ENCODE results near the gene RAVER1. TPM values are rescaled to one million over a fixed set of nuclear protein-coding genes. Genes with fewer than 3 reads are reported as not detected.

The RAVER1 gene
- total RNA-seq, 4 donors from 2014 or later: 22.2 to 34.2 (median 24.3) TPM

DNA sequence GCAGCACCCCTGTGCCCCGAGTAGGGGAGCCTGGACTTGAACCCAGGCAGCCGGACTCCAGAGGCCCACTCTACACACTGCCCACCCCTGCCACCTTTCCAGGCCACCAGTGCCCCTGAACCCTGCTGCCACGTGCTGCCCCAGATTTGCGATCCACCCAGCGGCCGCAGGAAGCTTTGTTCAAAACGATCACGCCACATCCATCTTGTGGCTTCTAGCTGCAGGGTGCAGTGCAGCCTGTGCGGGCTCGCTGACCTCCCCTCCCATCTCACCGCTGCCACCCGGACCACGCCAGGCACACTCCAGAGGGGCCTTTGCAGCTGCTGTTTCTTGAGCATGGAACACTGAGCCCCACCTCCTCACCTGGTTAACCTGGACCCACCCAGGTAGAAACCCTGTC lies 3.8 kb downstream of the RAVER1 start:
- TF ChIP-seq POLR2A (IDR thresholded peaks at IDR 0.05) (no peak), EP300 (IDR thresholded peaks at IDR 0.05) (no peak), CTCF (IDR thresholded peaks at IDR 0.05) (no peak)

GRCh38 chr19:10328558-10329429 lies 4.5 kb downstream of the RAVER1 start:
- no peak for TF ChIP-seq POLR2A (IDR thresholded peaks at IDR 0.05)
- TF ChIP-seq CTCF (IDR thresholded peaks at IDR 0.05): no peak
- TF ChIP-seq EP300 (IDR thresholded peaks at IDR 0.05): no peak
- no peak for DNase-seq (ENCODE audit: low spot score in 2 of 2)
- H3K27ac ChIP-seq: no peak overlapping the region
- no peaks in the 10 kb centered on the region for H3K27me3 ChIP-seq
- no peak overlapping the region for H3K4me3 ChIP-seq
- H3K36me3 ChIP-seq: peaks cover 3 to 71% (median 28%) of the 10 kb centered on the region in 3 donors
- WGBS, 2 donors: 91 to 93% methylated on average over 21 to 34 of the region's 41 CpGs
- H3K9me3 ChIP-seq: no peaks in the 10 kb centered on the region
- H3K4me1 ChIP-seq: peaks cover 0 to 17% (median 10%) of the 10 kb centered on the region in 4 donors

More for the DNA sequence above, 3.8 kb downstream of the RAVER1 start:
- WGBS, 2 donors: 92 to 97% methylated on average over 13 of the region's 13 CpGs
- no peaks in the 10 kb centered on the region for H3K27me3 ChIP-seq
- no peak overlapping the region for H3K4me3 ChIP-seq
- peaks cover 0 to 23% (median 13%) of the 10 kb centered on the region in 4 donors for H3K4me1 ChIP-seq
- H3K27ac ChIP-seq: no peak overlapping the region
- DNase-seq (ENCODE audit: low spot score in 2 of 2): no peak
- no peaks in the 10 kb centered on the region for H3K9me3 ChIP-seq
- H3K36me3 ChIP-seq: peaks cover 3 to 64% (median 28%) of the 10 kb centered on the region in 3 donors

GRCh38 chr19:10327793-10328192 lies 5.5 kb downstream of the RAVER1 start:
- Histone ChIP-seq H3K36me3 (peaks cover 3 to 81% (median 34%) of the 10 kb centered on the region in 3 donors), H3K4me3 (no peak overlapping the region)

DNA sequence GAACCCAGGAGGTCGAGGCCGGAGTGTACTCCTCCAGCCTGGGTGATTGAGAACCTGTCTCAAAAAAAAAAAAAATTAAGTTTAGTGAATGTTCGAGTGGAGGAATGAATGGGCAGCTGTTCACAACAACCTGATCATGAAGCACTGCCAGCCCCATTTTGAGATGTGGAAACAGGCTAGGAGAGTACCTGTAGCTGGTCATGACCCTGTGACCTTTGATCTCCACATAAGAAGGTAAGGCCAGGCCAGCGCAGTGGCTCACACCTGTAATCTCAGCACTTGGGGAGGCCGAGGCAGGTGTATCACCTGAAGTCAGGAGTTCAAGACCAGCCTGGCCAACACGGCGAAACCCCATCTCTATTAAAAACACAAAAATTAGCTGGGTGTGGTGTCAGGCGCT lies 7.6 kb downstream of the RAVER1 start:
- no peak overlapping the region for H3K4me3 ChIP-seq
- DNase-seq (ENCODE audit: low spot score in 2 of 2): no peak
- H3K9me3 ChIP-seq: no peaks in the 10 kb centered on the region
- 90 to 92% methylated on average over 8 of the region's 8 CpGs for WGBS, 2 donors
- TF ChIP-seq EP300 (IDR thresholded peaks at IDR 0.05): no peak
- TF ChIP-seq CTCF (IDR thresholded peaks at IDR 0.05): no peak
- TF ChIP-seq POLR2A (IDR thresholded peaks at IDR 0.05): no peak
- H3K4me1 ChIP-seq: no peaks in the 10 kb centered on the region
- H3K36me3 ChIP-seq: peaks cover 5 to 100% (median 47%) of the 10 kb centered on the region in 3 donors
- H3K27me3 ChIP-seq: no peaks in the 10 kb centered on the region
- H3K27ac ChIP-seq: no peak overlapping the region

More at GRCh38 chr19:10327793-10328192, 5.5 kb downstream of the RAVER1 start:
- no peaks in the 10 kb centered on the region for H3K9me3 ChIP-seq
- H3K27ac ChIP-seq: no peak overlapping the region
- WGBS, 2 donors: 88 to 94% methylated on average over 7 of the region's 7 CpGs
- no peak for TF ChIP-seq EP300 (IDR thresholded peaks at IDR 0.05)
- no peak for TF ChIP-seq POLR2A (IDR thresholded peaks at IDR 0.05)
- no peak for TF ChIP-seq CTCF (IDR thresholded peaks at IDR 0.05)
- no peaks in the 10 kb centered on the region for H3K27me3 ChIP-seq
- no peak for DNase-seq (ENCODE audit: low spot score in 2 of 2)
- H3K4me1 ChIP-seq: peaks cover 0 to 14% (median 10%) of the 10 kb centered on the region in 4 donors

All from tibial nerve (tissue), 4 donors.